Panc1 (cell line): ENCODE results near the gene SPEG.

Source experiments
- REST ChIP-seq, 2 experiments: IDR thresholded peaks; 2 replicates each; pipeline ENCODE4 v1.6.1; 2011 to 2012; ENCODE audit warnings: low read depth in 2 of 2, control low read depth in 1 of 2, low read length in 1 of 2, mild to moderate bottlenecking in 1 of 2, moderate library complexity in 1 of 2; ENCODE audit not compliant: insufficient read depth in 1 of 2
- TF ChIP-seq, protein P1 (sequence below): fragments of 450-650 bp; IDR thresholded peaks from 2 replicates; pipeline ENCODE4 v1.5.1; 2017; ENCODE audit warnings: mild to moderate bottlenecking

GRCh38 chr2:219477815-219478214 is 43.2 kb downstream of the SPEG start:
- TF ChIP-seq, protein P1, sequence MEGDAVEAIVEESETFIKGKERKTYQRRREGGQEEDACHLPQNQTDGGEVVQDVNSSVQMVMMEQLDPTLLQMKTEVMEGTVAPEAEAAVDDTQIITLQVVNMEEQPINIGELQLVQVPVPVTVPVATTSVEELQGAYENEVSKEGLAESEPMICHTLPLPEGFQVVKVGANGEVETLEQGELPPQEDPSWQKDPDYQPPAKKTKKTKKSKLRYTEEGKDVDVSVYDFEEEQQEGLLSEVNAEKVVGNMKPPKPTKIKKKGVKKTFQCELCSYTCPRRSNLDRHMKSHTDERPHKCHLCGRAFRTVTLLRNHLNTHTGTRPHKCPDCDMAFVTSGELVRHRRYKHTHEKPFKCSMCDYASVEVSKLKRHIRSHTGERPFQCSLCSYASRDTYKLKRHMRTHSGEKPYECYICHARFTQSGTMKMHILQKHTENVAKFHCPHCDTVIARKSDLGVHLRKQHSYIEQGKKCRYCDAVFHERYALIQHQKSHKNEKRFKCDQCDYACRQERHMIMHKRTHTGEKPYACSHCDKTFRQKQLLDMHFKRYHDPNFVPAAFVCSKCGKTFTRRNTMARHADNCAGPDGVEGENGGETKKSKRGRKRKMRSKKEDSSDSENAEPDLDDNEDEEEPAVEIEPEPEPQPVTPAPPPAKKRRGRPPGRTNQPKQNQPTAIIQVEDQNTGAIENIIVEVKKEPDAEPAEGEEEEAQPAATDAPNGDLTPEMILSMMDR, result no peak
- TF ChIP-seq REST (IDR thresholded peaks at IDR 0.05; ENCODE audit: insufficient read depth in 1 of 2, low read depth in 2 of 2, low read length in 1 of 2), result no peak
